ES-I3 (cell line): ENCODE measurements around the gene MMP21.
A peak's percentile ranks its signal among the peaks of the same experiment; 100 is the strongest.

Experiments used
- H3K36me3 ChIP-seq: 2 replicates; pipeline ENCODE4 v1.6.1; 2013; ENCODE audit warnings: mild to moderate bottlenecking, low read length, control low read depth, moderate library complexity; ENCODE audit not compliant: insufficient read depth
- H3K4me1 ChIP-seq: 2 replicates; pipeline ENCODE4 v1.6.1; 2013; ENCODE audit warnings: mild to moderate bottlenecking, control low read depth, low read length; ENCODE audit not compliant: insufficient read depth
- H3K9ac ChIP-seq: 2 replicates; pipeline ENCODE4 v1.6.1; 2013; ENCODE audit warnings: low read depth, mild to moderate bottlenecking, low read length, moderate library complexity
- H3K9me3 ChIP-seq: 2 replicates; pipeline ENCODE4 v1.6.1; 2013; ENCODE audit warnings: mild to moderate bottlenecking, low read length, moderate library complexity; ENCODE audit not compliant: control insufficient read depth, insufficient read depth

The MMP21 gene

DNA sequence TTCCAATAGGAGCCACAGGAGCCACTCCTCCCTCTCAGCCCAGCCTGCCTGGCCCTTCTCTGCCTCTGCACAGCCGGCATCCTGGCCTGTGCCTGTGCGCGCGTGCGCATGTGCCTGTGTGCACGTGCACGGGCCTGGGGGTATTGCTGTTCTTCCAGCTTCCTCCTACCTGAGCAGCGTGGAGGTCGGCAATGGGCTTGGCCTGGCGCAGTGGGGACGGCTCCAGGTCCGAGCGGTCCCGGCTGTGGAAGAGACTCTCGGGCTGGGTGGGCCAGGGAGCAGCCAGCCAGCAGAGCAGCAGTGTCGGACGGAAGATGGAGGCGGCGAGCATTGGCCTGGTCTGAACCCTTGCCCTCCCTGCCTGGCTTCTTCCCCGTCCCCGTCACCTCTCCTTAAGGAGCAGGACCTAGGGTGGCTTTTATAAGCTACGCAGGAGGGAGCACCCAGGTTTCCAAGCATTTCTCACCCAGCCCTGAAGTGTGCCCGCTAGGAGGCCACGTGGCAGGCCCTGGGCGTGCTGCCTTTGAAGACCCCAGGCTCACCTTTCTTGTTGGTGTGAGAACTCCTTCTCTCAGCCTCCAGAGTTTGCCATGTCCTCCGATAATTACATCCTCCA, at the start of gene MMP21:
MMP21 (minus strand) TSS at position 331 of the 616 bp plus-strand sequence; CDS start at position 331, 0 bp downstream.
- Histone ChIP-seq H3K9ac (no peak within 1 kb of the TSS), H3K36me3 (no peaks in the 10 kb centered on the region), H3K4me1 (no peaks in the 10 kb centered on the region), H3K9me3 (no peaks in the 10 kb centered on the region)

- Histone ChIP-seq H3K9me3 (no peaks in the 10 kb centered on the region), H3K36me3 (peaks cover 21% of the 10 kb centered on the region), H3K9ac (peak overlapping the region; percentile 94; the same call in 1 of the 2 replicates), H3K4me1 (peaks cover 8% of the 10 kb centered on the region)
These were observed 49.1 kb upstream of the MMP21 start for GRCh38 chr10:125824736-125825135.

- Histone ChIP-seq H3K9ac (peak overlapping the region; percentile 94), H3K36me3 (peaks cover 16% of the 10 kb centered on the region), H3K4me1 (peaks cover 8% of the 10 kb centered on the region)
These were observed 48.1 kb upstream of the MMP21 start for GRCh38 chr10:125823663-125824251.

GRCh38 chr10:125822878-125823662, 47.4 kb upstream of the MMP21 start, which contains the start of the genes BCCIP and UROS:
TSS of gene BCCIP (plus strand) at chr10:125823546. CDS start at chr10:125823558, 12 bp downstream.
TSS of gene UROS (minus strand) at chr10:125823258. CDS start at chr10:125816499, 6,759 bp downstream.
- Histone ChIP-seq H3K9ac (peak within 1 kb of the TSS; percentile 94), H3K36me3 (peaks cover 9% of the 10 kb centered on the region), H3K9me3 (no peaks in the 10 kb centered on the region), H3K4me1 (peaks cover 8% of the 10 kb centered on the region)

More at GRCh38 chr10:125823663-125824251, 48.1 kb upstream of the MMP21 start:
- no peaks in the 10 kb centered on the region for H3K9me3 ChIP-seq

- Histone ChIP-seq H3K9ac (no peak overlapping the region), H3K36me3 (no peaks in the 10 kb centered on the region), H3K9me3 (no peaks in the 10 kb centered on the region), H3K4me1 (peaks cover 8% of the 10 kb centered on the region)
These were observed 45.1 kb upstream of the MMP21 start for GRCh38 chr10:125820701-125821100.

DNA sequence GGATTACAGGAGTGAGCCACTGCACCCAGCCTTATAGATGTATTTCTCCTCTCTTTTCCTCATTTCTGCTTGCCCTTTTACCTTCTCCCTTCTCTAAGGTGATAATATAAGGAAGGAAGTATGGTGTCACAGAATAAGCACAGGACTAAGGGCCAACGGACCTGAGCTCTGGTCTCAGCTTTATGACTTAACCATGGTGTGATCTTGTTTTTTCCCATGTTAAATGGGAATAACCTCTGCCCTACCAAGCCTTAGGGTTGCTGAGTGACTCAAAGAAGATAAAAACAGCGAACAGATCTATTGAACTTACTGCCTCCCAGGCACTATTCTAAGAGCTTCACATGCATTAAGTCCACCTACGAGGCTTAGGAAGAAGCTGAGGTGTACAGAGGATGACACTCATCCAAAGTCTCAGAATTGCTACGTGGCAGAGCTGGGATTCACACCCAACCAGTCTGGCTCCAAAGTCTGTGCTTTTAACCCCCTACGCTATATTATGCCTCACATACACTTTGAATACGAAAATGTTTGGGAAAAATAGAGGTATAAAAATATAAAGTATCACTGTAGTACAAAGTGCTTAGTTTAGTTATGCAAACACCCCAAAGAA, 41.8 kb upstream of the MMP21 start:
- Histone ChIP-seq H3K36me3 (peaks cover 13% of the 10 kb centered on the region; the same call in 1 of the 2 replicates), H3K9ac (no peak overlapping the region), H3K9me3 (no peaks in the 10 kb centered on the region), H3K4me1 (no peaks in the 10 kb centered on the region)

DNA sequence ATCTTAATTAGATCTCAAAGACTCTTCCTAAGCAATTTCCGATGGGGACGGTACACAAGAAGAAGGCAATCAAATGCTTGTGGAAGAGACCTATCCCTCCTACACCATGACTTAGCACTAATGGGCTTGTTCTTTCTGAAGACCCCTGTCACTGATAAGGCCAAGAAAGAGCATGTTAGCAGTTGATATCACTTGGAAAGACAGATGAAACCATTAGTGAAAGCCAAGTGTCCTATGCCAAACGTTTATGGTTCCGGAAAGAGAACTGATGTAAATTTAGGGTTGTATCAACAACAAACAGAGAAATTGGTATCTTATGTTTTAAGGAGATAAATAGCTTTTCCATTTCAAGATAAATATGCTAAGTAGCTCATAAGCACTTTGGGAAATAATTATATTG, 40.9 kb upstream of the MMP21 start:
- H3K9me3 ChIP-seq = no peaks in the 10 kb centered on the region
- no peaks in the 10 kb centered on the region for H3K4me1 ChIP-seq
- H3K9ac ChIP-seq = no peak overlapping the region
- peaks cover 13% of the 10 kb centered on the region; the same call in 1 of the 2 replicates for H3K36me3 ChIP-seq

GRCh38 chr10:125815764-125816163, 40.1 kb upstream of the MMP21 start:
- no peaks in the 10 kb centered on the region for H3K4me1 ChIP-seq
- H3K9ac ChIP-seq = no peak overlapping the region
- peaks cover 16% of the 10 kb centered on the region; the same call in 1 of the 2 replicates for H3K36me3 ChIP-seq

DNA sequence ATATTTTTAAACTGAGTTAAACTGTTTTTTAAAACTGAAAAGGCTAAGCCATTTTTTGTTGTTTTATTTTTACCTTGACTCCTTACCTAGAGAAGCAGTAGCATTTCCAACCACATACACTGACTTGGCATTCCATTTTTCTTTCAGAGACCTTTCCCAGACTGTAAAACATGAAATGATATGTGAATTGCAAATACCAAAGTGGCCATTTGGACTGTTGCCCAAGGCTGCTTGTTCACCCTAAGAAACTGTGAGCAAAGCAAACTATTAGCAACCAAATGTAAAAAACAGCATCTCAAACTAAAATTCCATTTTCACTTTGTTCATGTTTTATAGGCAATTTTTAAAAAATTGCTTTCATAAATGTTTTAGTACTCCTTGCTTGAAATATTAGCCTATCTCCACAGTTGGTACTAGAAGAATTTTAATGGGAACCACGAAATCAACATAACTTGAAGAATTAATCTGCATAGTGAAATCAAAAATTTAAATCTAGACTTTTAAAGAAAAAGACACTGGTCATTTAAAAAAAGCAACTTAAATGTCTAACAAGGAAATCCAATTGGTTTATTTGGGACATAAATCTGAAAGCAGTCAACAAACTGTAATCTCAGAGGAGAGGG, 36.6 kb upstream of the MMP21 start:
- Histone ChIP-seq H3K9ac (no peak overlapping the region), H3K36me3 (peaks cover 25% of the 10 kb centered on the region; the same call in 1 of the 2 replicates), H3K4me1 (no peaks in the 10 kb centered on the region), H3K9me3 (no peaks in the 10 kb centered on the region)

More at GRCh38 chr10:125815764-125816163, 40.1 kb upstream of the MMP21 start:
- no peaks in the 10 kb centered on the region for H3K9me3 ChIP-seq

DNA sequence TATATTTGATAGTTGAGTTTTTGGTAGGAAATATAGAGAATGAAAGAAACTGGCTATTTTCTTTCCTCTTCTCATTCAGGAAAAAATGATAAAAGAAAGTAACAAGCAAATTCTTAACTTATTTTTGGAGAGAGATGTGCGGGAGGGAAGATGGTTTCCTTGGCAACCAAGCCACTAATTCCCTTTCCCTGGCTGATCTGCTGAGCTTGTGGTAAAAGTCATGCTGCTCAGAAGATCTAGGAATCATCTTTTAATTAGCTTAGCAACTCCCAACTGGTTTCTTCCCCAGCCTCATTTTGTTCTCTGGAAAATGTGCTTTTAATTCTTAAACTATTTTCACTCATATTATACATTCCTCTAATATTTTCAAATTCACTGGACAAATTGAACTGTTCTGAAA, 35.6 kb upstream of the MMP21 start:
- no peak overlapping the region for H3K9ac ChIP-seq
- H3K9me3 ChIP-seq = no peaks in the 10 kb centered on the region
- peaks cover 28% of the 10 kb centered on the region; the same call in 1 of the 2 replicates for H3K36me3 ChIP-seq
- no peaks in the 10 kb centered on the region for H3K4me1 ChIP-seq

DNA sequence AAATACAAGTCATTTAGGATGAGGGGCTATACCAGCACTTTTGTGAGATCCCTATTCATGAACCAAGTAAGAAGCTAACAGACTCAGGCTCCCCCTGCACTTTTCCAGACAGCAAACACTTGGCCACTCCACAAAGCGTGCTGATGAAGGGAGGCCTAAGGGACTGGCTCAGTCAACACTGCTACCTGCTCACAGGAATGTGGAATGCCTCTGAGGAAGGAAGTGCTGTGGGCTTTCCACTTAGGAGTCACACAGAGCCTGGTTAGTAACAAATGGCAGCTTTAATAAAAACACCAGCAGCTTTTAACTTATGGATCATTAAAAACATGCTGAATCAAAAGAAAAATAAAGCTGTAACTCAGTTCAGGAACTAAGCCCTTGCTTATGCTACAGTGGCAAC, 32.4 kb upstream of the MMP21 start:
- Histone ChIP-seq H3K4me1 (no peaks in the 10 kb centered on the region), H3K9me3 (no peaks in the 10 kb centered on the region), H3K36me3 (peaks cover 18% of the 10 kb centered on the region; the same call in 1 of the 2 replicates)

DNA sequence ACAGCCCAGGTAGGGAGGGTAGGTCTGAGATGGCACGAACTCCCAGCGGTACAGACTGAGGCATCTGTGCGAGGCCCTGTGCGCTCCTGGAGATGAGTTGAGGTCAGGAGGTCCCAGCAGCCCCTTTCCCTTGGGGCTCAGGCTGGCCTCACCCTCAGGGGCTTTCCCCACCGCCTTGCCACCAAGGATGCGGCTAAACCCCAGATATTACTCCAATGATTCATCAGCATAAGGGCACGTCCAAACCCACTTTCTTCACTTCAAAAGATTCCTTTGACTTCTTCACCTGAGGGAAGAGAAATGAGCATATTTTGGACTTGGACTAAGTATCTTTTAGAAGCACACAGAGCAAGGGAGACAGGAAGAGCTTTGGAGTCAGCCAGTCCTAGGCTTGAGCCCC, 27.1 kb upstream of the MMP21 start:
- Histone ChIP-seq H3K4me1 (no peaks in the 10 kb centered on the region), H3K9me3 (no peaks in the 10 kb centered on the region), H3K36me3 (peaks cover 9% of the 10 kb centered on the region; the same call in 1 of the 2 replicates), H3K9ac (no peak overlapping the region)

More for the DNA sequence above, 32.4 kb upstream of the MMP21 start:
- H3K9ac ChIP-seq = no peak overlapping the region

GRCh38 chr10:125802131-125802530, 26.5 kb upstream of the MMP21 start:
- peaks cover 8% of the 10 kb centered on the region; the same call in 1 of the 2 replicates for H3K36me3 ChIP-seq
- H3K4me1 ChIP-seq = no peaks in the 10 kb centered on the region
- H3K9ac ChIP-seq = no peak overlapping the region
- no peaks in the 10 kb centered on the region for H3K9me3 ChIP-seq

- no peaks in the 10 kb centered on the region for H3K9me3 ChIP-seq
- no peaks in the 10 kb centered on the region for H3K4me1 ChIP-seq
- peaks cover 6% of the 10 kb centered on the region; the same call in 1 of the 2 replicates for H3K36me3 ChIP-seq
- no peak overlapping the region for H3K9ac ChIP-seq
These were observed 26.0 kb upstream of the MMP21 start for GRCh38 chr10:125801574-125801973.
